ENCODE measurements around the gene CGB8. TPM values are rescaled to one million over a fixed set of nuclear protein-coding genes. Genes with fewer than 3 reads are reported as not detected.
"Not testable (repeated sequence)": the region's sequence is repeated elsewhere in the genome, so short reads cannot be mapped to it uniquely, and the experiment has no call there.

Gene CGB8
- total RNA-seq, 1 experiment from 2014 or later = 0.61 TPM

DNA sequence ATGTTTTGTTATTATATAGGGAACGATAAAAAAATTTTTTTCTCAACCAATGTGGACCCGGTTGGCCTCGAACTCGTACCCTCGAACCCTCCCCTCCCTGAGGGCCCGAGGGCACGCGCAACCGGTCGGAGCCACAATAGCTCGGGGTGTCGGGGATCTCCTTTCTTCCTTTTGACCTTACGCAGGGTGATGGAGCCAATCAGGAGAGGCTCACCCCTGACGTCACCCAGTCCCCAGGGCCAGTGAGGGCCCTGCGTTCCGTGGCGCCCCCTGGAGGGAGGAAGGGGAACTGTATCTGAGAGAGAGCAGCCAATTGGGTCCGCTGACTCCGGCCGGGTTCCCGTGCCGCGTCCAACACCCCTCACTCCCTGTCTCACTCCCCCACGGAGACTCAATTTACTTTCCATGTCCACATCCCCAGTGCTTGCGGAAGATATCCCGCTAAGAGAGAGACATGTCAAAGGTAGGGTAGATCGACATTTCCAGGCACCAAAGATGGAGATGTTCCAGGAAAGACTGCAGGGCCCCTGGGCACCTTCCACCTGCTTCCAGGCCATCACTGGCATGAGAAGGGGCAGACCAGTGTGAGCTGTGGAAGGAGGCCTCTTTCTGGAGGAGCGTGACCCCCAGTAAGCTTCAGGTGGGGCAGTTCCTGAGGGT, 17.1 kb downstream of the CGB8 start, which contains the start of gene CGB2:
CGB2 (plus strand) TSS at position 249 of the 660 bp plus-strand sequence; CDS start at position 455, 206 bp downstream.
- not testable (repeated sequence) for H3K4me3 ChIP-seq; H3K9me3 ChIP-seq (replicated peaks); H3K27ac ChIP-seq; DNase-seq (ENCODE audit: low read depth in 1 of 2, low spot score in 2 of 2); H3K4me1 ChIP-seq (replicated peaks); H3K27me3 ChIP-seq (replicated peaks); H3K36me3 ChIP-seq

DNA sequence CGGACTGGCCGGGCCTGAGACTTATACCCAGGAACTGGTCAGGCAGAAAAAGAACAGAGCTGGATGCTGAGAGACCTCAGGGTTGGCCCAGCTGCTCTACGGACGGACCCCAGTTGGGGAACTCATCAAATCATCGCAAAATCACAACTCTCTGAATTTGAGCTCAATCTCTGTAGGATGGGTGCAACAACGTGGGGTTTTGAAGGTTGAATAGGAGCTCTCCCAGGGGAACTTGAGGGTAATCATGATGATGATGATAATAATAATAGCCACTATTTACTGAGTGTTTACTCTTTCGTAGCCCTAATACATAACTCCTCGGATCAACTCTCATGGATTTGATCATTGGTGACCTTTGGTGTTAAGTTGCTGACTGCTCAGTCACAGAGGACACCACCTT, 18.6 kb downstream of the CGB8 start:
- not testable (repeated sequence) for H3K27me3 ChIP-seq (replicated peaks); H3K4me3 ChIP-seq; H3K36me3 ChIP-seq; H3K9me3 ChIP-seq (replicated peaks); DNase-seq (ENCODE audit: low read depth in 1 of 2, low spot score in 2 of 2); H3K4me1 ChIP-seq (replicated peaks); H3K27ac ChIP-seq

DNA sequence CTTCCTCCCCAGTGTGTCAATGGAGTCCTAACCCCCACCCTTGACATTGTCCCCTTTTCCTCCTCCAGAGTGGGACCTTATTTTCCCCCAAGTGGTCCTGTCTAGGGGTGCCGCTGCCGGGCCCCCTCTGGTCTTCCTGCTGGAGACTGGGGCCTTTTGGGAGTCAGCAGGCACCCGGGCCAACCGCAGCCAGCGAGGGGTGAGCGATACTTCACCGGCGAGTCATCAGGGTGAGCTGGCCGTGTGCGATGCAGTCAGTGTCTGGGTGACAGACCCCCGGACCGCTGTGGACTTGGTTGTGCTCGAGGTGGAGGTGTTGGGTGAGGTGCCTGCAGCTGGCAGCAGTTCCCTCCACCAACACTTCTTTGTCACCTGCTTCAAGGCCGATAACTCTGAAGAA, 19.2 kb downstream of the CGB8 start:
- H3K4me3 ChIP-seq; H3K36me3 ChIP-seq; H3K9me3 ChIP-seq (replicated peaks); H3K27ac ChIP-seq; DNase-seq (ENCODE audit: low read depth in 1 of 2, low spot score in 2 of 2); H3K4me1 ChIP-seq (replicated peaks); H3K27me3 ChIP-seq (replicated peaks): not testable (repeated sequence)

DNA sequence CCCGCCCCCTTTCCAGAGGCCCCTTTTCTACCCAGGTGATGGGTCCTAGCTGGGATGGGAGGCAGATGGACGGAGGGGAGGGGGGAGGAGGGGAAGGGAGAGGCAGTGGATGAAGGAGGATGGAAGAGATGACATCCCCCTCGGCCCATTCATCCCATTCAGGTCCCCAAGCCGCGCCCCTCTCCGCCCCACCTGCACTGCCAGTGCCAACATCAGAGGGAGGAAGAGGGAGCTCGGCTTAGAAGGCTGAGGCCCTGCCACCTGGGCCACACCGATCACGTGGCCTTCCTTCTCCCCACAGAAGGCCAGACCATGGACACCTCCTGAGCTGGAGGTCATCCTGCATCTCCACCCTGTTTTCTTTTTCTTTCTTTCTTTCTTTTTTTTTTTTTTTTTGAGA, 20.2 kb downstream of the CGB8 start:
- not testable (repeated sequence) for H3K4me1 ChIP-seq (replicated peaks); H3K36me3 ChIP-seq; H3K4me3 ChIP-seq; DNase-seq (ENCODE audit: low read depth in 1 of 2, low spot score in 2 of 2); H3K27me3 ChIP-seq (replicated peaks); H3K27ac ChIP-seq; H3K9me3 ChIP-seq (replicated peaks)

DNA sequence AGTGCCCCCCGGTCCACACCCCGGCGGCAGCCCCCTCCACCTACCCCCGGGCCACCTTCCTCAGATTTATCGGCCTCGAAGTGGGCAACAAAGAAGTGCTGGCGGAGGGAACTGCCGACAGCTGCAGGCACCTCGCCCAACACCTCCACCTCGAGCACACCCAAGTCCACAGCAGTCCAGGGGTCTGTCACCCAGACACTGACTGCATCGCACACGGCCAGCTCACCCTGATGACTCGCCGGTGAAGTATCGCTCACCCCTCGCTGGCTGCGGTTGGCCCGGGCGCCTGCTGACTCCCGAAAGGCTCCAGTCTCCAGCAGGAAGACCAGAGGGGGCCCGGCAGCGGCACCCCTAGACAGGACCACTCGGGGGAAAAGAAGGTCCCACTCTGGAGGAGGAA, 23.3 kb downstream of the CGB8 start:
- H3K9me3 ChIP-seq (replicated peaks); H3K36me3 ChIP-seq; H3K27ac ChIP-seq; H3K4me1 ChIP-seq (replicated peaks); H3K27me3 ChIP-seq (replicated peaks); DNase-seq (ENCODE audit: low read depth in 1 of 2, low spot score in 2 of 2); H3K4me3 ChIP-seq: not testable (repeated sequence)

DNA sequence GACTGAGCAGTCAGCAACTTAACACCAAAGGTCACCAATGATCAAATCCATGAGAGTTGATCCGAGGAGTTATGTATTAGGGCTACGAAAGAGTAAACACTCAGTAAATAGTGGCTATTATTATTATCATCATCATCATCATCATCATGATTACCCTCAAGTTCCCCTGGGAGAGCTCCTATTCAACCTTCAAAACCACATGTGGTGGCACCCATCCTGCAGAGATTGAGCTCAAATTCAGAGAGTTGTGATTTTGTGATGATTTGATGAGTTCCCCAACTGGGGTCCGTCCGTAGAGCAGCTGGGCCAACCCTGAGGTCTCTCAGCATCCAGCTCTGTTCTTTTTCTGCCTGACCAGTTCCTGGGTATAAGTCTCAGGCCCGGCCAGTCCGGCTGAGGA, 23.8 kb downstream of the CGB8 start:
- not testable (repeated sequence) for H3K4me3 ChIP-seq; H3K36me3 ChIP-seq; DNase-seq (ENCODE audit: low read depth in 1 of 2, low spot score in 2 of 2); H3K4me1 ChIP-seq (replicated peaks); H3K9me3 ChIP-seq (replicated peaks); H3K27ac ChIP-seq; H3K27me3 ChIP-seq (replicated peaks)

DNA sequence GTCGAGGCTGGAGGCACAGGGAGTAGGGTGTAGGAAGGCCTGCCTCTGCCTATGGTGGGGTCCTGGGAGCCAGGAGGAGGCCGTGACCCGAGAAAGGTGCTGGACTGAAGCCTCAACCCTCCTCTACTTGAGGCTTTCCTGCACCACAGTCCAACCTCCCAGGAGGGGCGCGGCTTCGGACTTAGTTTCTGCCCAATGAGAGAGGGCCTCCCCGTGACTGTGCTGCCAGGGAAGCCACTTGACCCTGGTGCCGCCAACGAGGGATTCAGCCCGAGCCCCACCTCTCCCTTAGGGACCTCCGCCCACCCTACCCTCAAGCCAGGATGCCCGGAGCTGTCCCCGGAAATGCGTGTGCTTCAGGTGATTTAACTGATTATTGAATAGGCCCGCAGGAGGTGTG, 24.7 kb downstream of the CGB8 start, which contains the start of gene CGB3:
CGB3 (minus strand) TSS at position 101 of the 400 bp plus-strand sequence. CDS start 362 bp downstream, outside the sequence.
- not testable (repeated sequence) for H3K27me3 ChIP-seq (replicated peaks); H3K36me3 ChIP-seq; H3K4me1 ChIP-seq (replicated peaks); H3K9me3 ChIP-seq (replicated peaks); DNase-seq (ENCODE audit: low read depth in 1 of 2, low spot score in 2 of 2); H3K4me3 ChIP-seq; H3K27ac ChIP-seq

DNA sequence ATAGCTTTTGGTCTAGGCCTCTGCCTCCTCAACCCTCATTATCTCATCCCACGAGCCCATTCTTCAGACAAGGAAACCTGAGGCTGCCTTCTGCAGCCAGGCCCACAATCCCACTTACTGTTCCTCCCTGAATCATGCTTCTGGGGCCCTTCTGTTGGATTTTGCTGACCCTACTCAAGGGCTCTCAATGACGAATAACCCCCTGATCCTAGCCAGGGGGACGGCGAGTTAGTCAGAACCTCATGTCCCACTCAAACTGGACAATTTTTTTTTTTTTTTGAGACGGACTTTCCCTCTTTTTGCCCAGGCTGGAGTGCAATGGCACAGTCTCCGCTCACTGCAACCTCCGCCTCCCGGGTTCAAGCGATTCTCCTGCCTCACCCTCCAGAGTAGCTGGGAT, 26.8 kb downstream of the CGB8 start:
- H3K27me3 ChIP-seq (replicated peaks) = no peaks in the 10 kb centered on the region
- H3K4me1 ChIP-seq (replicated peaks) = peaks cover 20% of the 10 kb centered on the region
- H3K36me3 ChIP-seq = no peaks in the 10 kb centered on the region
- H3K27ac ChIP-seq = no peak overlapping the region
- H3K4me3 ChIP-seq = no peak overlapping the region
- H3K9me3 ChIP-seq (replicated peaks) = 0 out of 2 replicates have a peak, but pooled peaks cover 3% of the 10 kb centered on the region
- no peak for DNase-seq (ENCODE audit: low read depth in 1 of 2, low spot score in 2 of 2)

DNA sequence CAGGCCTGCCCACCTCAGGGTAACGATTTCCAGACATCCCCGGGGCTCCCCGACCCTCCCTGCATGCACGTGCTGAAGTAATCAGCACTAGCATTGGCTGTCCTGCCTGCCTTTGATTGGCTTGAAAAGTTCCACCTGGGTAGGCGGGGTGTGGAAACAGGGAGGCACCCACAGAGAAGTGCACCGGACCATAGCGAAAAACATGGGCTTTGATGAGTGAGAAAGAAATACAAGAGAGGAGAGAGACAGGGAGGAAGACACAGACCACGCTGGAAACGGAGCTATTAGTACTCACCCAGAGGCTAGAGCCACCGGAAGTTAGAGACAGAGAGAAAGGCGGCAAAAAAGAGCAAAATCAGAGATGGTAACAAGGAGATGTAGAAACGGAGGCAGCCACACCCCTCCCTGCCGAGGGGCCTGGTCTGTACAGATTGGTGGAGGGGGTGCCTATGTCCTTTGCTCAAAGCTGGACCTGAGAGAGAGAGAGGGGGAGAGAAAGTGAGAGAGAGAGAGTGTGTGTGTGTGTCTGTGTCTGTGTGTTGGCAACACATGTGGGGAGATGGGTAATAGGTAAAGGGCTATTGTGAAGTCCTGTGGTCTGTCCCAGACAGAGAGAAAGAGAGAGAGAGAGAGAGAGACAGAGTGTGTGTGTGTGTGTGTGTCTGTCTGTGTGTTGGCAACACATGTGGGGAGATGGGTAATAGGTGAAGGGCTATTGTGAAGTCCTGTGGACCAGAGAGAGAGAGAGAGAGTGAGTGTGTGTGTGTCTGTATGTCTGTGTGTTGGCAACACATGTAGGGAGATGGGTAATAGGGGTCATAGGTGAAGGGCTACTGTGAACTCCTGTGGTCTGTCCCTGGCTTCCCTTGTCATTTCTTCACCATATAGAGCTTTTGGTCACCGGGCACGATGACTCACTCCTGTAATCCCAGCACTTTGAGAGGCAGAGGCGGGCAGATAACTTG, 27.7 kb downstream of the CGB8 start:
- no peaks in the 10 kb centered on the region for H3K27me3 ChIP-seq (replicated peaks)
- peak in 1 of 2 experiments; percentile 37 for DNase-seq (ENCODE audit: low read depth in 1 of 2, low spot score in 2 of 2)
- no peak overlapping the region for H3K27ac ChIP-seq
- no peaks in the 10 kb centered on the region for H3K36me3 ChIP-seq
- 0 out of 2 replicates have a peak, but pooled peaks cover 3% of the 10 kb centered on the region for H3K9me3 ChIP-seq (replicated peaks)
- no peak overlapping the region for H3K4me3 ChIP-seq
- H3K4me1 ChIP-seq (replicated peaks) = peaks cover 20% of the 10 kb centered on the region

DNA sequence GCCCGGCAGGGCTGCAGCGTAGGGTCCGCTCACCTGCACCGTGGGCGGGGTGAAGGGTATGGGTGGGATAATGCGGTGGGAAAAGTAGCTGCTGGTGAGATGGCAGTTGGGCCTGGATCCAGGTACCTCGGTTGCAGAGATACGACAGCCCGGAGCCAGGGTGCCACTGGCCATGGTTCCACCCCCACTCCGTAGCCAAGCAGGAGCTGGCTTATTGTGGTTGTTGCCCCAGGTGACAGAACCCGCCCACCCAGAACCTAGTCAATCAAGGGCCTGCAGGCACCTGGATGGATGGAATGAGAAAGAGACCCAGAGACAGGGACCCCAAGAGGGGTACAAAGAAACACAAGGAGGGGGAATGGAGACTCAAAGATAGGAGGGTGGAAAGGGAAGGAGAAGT, 28.6 kb downstream of the CGB8 start:
- no peak for DNase-seq (ENCODE audit: low read depth in 1 of 2, low spot score in 2 of 2)
- peaks cover 7% of the 10 kb centered on the region for H3K36me3 ChIP-seq
- 0 out of 2 replicates have a peak, but pooled peaks cover 3% of the 10 kb centered on the region for H3K9me3 ChIP-seq (replicated peaks)

DNA sequence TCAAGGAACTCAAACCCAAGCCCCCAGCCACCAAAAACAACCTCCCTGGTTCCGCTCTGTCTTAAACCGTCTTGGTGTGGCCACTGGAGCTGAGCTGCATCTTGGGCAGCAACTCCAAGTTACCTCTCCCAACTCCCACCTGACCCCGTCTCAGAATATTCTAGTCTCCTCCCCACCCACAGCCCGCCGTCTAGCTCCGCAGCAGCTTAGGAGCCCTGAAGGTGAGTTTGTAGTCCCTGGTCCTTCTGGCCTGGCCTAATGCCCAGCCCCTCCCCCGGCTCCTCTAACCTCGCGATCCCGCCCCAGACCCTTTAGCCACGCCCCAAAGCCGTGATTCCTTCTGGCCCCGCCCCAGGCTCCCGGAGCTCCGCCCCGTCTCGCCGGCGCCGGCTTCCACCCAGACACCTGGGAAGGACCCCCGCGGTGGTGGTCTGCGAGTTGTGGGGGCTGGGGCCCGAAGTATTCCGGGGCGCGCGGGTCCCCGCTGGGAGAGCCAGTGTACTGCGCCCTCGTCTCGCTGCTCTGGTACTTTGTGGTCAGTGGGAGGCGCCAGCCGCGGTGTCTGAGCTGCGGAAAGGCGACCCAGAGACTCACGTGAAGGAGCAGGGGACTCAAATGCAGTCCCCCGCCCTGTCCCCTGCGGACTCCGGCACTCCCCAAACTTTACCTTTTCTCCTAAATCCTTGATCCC, 29.5 kb downstream of the CGB8 start:
- no peak overlapping the region for H3K27ac ChIP-seq
- DNase-seq (ENCODE audit: low read depth in 1 of 2, low spot score in 2 of 2) = peak; percentile 43 to 70
- peaks cover 16% of the 10 kb centered on the region for H3K36me3 ChIP-seq
- H3K4me1 ChIP-seq (replicated peaks) = peaks cover 20% of the 10 kb centered on the region
- no peaks in the 10 kb centered on the region for H3K27me3 ChIP-seq (replicated peaks)
- H3K4me3 ChIP-seq = peak overlapping the region; percentile 43
- 0 out of 2 replicates have a peak, but pooled peaks cover 3% of the 10 kb centered on the region for H3K9me3 ChIP-seq (replicated peaks)

More for the DNA sequence above, 28.6 kb downstream of the CGB8 start:
- Histone ChIP-seq H3K4me3 (no peak overlapping the region), H3K4me1 (replicated peaks) (peaks cover 20% of the 10 kb centered on the region), H3K27ac (no peak overlapping the region), H3K27me3 (replicated peaks) (no peaks in the 10 kb centered on the region)

DNA sequence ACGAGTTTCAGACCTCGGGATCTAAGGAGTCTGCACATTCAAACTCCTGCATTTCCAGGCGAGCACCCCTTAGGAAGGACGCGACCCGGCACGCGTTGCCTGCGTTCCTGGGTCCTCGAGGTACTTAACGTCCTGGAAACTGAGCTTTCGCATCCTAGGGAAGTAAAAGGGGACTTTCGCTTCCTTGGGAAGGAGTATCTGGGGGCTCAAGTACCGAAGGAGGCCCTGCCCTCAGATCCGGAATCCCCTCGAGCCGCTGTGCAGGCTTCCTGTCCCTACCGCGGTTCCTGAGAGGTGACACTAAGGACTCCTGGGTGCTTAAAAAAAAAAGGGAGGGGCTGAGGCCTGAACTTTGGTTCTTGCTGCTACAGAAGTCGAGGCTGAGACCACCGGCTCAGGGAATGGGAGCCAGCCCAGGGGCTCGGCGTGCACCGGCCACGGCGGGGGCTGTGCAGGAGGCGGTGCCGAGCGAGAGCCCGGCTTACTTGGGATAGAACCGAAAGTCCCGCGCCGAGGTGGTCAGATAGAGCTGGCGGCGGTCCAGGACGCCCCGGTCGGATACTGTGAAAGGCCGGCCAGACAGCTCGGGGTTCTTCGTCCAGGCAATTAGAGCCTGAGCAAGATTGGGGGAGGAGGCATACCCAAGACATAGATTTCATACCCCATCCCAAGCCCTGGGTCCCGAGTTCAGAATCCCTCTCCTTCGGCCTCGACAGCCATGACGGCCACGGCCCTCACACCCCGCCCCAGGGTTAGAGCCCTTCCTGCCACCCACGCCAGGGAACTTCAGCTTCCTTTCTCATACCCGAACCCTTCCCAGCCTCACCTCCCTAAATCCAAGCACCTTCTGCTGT, 30.3 kb downstream of the CGB8 start:
- Histone ChIP-seq H3K36me3 (peaks cover 24% of the 10 kb centered on the region), H3K4me3 (peak overlapping the region; percentile 43), H3K4me1 (replicated peaks) (peaks cover 20% of the 10 kb centered on the region)
- H3K27ac ChIP-seq; H3K9me3 ChIP-seq (replicated peaks); H3K27me3 ChIP-seq (replicated peaks): not testable (repeated sequence)
- DNase-seq (ENCODE audit: low read depth in 1 of 2, low spot score in 2 of 2) = peak in 1 of 2 experiments; percentile 55
